GM21515 (cell line): Measurements from ENCODE around the gene DOCK4.

Experiments
- ATAC-seq: cut with Tn5 transposase; IDR thresholded peaks from one replicate; pipeline ENCODE4 v1.9.1; 2021; ENCODE audit not compliant: unreplicated experiment

The DOCK4 gene

GRCh38 chr7:112084520-112084971, 121.7 kb downstream of the DOCK4 start:
- ATAC-seq, result peak; percentile 63

DNA sequence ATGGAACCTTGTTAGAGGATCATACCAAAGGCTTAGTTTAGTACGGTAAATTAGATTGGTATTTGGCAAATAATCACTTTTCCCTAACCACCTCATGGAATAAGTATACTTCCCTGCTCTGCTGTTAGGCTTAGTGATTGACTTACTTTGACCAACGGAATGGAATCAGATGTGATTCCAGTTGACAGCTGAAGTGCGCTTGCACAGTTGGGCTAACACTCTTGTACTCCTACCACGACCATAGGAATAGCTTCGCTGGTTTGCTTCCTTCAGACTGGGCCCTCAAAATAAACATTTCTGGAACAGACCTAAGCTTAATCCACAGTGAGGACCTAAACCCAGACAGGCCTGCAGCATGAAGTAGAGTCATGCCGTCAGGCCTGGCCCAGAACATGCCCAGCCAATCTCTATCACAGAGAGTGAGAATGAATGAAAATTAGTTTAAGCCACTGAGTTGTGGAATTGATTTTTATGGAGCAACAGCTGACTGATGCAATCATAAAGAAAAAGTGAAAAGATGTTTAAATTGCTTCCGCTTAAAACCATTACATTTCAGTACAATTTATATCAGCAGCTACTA, 122.3 kb downstream of the DOCK4 start:
- no peak for ATAC-seq

- no peak for ATAC-seq
These were observed 123.9 kb downstream of the DOCK4 start for GRCh38 chr7:112082306-112082705.

- no peak for ATAC-seq
These were observed 124.4 kb downstream of the DOCK4 start for GRCh38 chr7:112081778-112082177.

GRCh38 chr7:112080978-112081377, 125.2 kb downstream of the DOCK4 start:
- peak; percentile 42 for ATAC-seq

DNA sequence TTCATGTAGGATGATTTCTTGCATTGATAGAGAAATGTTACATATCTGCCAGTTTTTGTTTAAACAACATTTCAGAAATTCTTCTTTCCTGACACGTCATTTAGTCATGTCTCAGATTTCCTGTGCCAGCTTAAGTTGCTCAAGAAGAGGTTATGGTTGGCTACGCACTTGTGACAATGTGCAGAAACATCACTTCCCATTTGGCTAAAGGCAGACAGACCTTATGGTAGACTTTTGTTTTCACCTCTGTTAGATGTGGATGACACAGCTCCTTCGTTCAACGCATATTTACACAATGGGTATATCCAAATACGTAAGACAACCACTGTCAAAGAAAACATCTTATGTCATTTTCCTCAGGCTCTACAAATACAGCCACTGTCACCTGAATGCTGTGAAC, 125.8 kb downstream of the DOCK4 start:
- peak; percentile 81 for ATAC-seq

- ATAC-seq, result no peak
These were observed 126.5 kb downstream of the DOCK4 start for GRCh38 chr7:112079673-112080072.

DNA sequence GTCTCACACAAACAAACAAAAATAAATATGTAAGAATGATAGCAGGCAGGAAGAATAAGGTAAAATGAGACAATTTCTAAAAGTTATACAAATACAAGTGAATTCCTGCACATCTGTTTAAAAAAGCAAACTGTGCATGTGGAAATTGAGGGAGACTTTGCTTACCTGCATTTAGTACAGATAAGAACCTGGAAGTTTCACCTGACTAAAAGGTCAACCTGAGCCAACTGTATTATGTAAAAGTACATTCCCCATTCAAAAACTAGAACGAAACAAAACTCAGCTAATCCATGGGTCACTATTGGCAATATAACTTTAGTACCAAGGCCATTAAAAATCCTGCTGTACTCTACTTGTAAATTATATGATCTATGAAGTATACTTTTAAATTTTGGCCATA, 127.1 kb downstream of the DOCK4 start:
- ATAC-seq, result no peak

- no peak for ATAC-seq
These were observed 129.9 kb downstream of the DOCK4 start for GRCh38 chr7:112076324-112076723.

- no peak for ATAC-seq
These were observed 131.7 kb downstream of the DOCK4 start for GRCh38 chr7:112074464-112074863.

GRCh38 chr7:112073530-112073929, 132.7 kb downstream of the DOCK4 start:
- ATAC-seq, result no peak

- no peak for ATAC-seq
These were observed 133.5 kb downstream of the DOCK4 start for GRCh38 chr7:112072541-112073245.

DNA sequence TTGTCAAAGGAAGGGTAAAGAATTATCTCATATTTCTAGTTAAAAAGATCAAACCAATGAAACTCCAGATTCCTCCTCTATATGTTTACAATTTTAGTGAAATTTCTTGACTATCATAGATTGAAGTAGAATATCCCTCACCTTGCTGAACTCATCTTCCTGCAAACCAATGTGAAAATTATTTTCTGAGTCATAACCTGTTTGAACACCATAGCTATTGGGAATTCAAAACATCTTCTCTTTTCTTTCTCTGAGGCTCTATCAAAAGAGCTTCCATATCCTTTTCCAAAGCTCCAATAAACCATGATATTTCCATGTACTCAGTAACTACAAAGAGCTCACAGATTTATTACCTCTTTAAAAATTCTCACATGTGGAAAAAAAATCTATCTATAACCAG, 134.3 kb downstream of the DOCK4 start:
- ATAC-seq, result no peak

DNA sequence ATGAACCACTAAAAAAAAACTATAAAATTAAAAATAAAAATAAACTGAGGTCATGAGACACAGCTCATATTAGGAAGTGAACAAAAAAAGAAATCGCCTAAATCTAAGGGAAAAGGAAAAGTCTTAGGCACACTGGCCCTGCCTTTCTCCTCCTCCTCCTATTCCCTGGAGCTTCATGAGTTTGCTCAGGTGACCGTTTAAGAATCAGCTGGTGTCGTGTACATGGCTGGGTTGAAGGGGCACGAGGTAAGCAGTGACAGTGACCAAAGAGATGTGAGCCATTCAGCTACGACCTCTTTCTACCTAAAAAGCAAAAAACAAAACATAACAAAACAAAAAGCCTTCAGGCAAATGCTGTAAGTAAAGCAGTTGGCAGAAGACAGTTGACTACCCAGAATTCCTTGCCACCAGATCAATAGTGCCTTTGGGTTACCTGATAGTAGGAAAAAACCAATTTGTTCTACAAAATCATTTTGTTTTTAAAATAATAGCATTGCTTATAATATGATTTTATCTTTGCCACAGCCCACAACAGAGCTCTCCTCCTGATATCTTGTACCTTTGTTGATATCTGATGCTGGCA, 135.4 kb downstream of the DOCK4 start:
- no peak for ATAC-seq

DNA sequence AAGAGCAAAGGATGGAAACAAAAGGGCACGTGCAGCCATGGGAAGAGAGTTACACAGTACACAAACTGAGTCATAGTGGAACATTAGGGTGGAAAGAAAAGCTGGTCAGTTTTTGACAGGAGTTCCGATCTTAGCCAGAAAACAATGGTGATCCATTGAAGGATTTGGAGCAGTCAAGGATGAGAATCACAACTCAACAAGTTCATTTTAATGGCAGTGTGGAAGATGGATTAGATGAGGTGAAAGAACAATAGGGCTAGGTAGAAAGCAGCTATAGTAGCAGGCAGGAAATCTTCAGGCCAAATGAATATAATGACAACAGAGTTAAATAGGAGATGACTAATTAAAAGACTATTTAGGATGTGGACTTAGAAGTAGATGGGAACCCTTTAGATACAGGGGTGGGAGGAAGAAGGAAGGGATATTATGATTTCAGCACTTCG, 136.3 kb downstream of the DOCK4 start:
- no peak for ATAC-seq

DNA sequence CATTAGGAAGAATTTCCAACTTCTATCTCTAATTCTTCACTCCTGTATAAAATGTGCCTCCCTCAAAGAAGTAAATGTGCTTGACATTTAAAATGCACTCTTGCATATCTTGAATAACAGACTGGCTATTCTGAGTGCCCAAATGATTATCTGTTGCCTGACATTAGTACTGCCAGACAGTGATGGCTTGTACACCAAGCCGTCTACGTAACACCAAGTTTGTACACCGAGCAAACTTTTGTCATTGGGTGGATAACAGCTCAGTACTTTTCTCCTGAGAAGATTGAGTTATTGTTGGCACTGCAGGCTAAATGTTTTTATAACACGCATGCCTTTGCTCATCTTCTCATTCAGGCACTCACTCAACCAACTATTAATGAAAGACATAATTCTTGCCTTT, 137.2 kb downstream of the DOCK4 start:
- ATAC-seq, result no peak

DNA sequence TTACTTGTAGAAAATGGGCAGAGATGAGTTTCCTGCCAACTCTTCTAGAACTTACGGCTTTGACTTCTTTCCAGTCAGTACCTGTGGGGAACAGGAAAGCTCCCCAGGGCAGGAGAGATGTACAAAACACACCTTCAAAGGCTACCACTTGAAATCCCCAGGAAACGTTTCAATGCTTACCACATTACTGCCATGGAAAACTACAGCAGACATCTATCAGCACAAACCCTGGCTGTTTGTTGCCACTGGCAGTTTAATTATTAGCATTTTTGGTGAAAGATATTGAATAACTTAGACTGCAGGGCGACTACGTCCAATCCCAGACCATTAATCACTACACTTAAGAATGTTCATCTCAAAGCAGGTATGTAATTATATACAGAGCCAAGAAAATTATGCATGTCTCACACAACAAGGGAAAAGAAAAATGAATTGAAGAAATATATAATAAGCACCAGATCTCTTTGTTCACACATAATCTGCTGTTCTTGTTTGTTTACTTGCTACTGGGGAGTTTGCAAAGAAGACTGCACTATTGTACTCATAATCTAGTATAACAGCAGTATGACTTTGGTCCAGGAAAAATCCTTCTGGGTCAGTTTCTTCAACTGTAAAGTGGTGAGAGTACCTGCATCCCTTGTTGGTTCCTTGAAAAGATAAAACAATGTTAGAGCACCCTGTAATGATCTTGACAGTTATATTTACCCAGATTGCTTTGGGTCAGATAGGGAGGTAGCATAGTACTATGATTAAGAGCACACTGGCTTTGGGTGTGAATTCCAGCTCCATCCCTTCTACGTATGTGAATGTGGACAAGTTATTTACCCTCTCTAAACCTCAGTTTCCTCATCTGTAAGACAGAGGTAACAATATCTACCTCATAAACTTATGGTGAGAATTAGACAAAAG, 138.3 kb downstream of the DOCK4 start:
- no peak for ATAC-seq

GRCh38 chr7:112067200-112067599, 139.0 kb downstream of the DOCK4 start:
- ATAC-seq, result no peak

- ATAC-seq, result no peak
These were observed 140.4 kb downstream of the DOCK4 start for GRCh38 chr7:112065758-112066157.

- no peak for ATAC-seq
These were observed 141.4 kb downstream of the DOCK4 start for GRCh38 chr7:112064627-112065385.

GRCh38 chr7:112063974-112064373, 142.2 kb downstream of the DOCK4 start:
- no peak for ATAC-seq
